Measurements from ENCODE around the gene CRISPLD2. TPM values are rescaled to one million over a fixed set of nuclear protein-coding genes. Genes with fewer than 3 reads are reported as not detected.

Gene CRISPLD2
- total RNA-seq, 1 experiment from 2014 or later: 9.4 TPM

GRCh38 chr16:84807776-84808175 lies 12.0 kb upstream of the CRISPLD2 start (continued):
- TF ChIP-seq, protein P1, sequence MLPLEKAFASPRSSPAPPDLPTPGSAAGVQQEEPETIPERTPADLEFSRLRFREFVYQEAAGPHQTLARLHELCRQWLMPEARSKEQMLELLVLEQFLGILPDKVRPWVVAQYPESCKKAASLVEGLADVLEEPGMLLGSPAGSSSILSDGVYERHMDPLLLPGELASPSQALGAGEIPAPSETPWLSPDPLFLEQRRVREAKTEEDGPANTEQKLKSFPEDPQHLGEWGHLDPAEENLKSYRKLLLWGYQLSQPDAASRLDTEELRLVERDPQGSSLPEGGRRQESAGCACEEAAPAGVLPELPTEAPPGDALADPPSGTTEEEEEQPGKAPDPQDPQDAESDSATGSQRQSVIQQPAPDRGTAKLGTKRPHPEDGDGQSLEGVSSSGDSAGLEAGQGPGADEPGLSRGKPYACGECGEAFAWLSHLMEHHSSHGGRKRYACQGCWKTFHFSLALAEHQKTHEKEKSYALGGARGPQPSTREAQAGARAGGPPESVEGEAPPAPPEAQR (CRISPR knock-in tag; IDR thresholded peaks at IDR 0.05): no peak

- ATAC-seq: no peak
- H3K4me3 Mint-ChIP-seq: no peak overlapping the region
- POLR2A ChIA-PET: no interaction called here
Measured at GRCh38 chr16:84808826-84809225, 11.0 kb upstream of the CRISPLD2 start.

GRCh38 chr16:84810518-84811273 lies 9.1 kb upstream of the CRISPLD2 start:
- no peak overlapping the region for H3K27ac Mint-ChIP-seq
- peaks cover 12% of the 10 kb centered on the region for H3K9me3 Mint-ChIP-seq
- ChIA-PET CTCF (no interaction called here), POLR2A (no interaction called here)
- peaks cover 6% of the 10 kb centered on the region for H3K27me3 Mint-ChIP-seq (ENCODE audit: low read depth)
- no peak for DNase-seq (ENCODE audit: low spot score)
- no peak for ATAC-seq
- no peaks in the 10 kb centered on the region for H3K36me3 Mint-ChIP-seq
- H3K4me3 Mint-ChIP-seq: no peak overlapping the region
- no peaks in the 10 kb centered on the region for H3K4me1 Mint-ChIP-seq
- TF ChIP-seq FOXP1 (CRISPR knock-in tag; IDR thresholded peaks at IDR 0.05; ENCODE audit: borderline replicate concordance) (no peak), ZNF138 (CRISPR knock-in tag; conservative IDR thresholded peaks at IDR 0.05) (no peak), CREB1 (CRISPR knock-in tag; IDR thresholded peaks at IDR 0.05) (no peak), ELF4 (CRISPR knock-in tag; IDR thresholded peaks at IDR 0.05; ENCODE audit: low read depth) (no peak), ZNF219 (CRISPR knock-in tag; IDR thresholded peaks at IDR 0.05; ENCODE audit: borderline replicate concordance) (no peak), NR1H2 (CRISPR knock-in tag; IDR thresholded peaks at IDR 0.05) (no peak), AR (CRISPR knock-in tag; IDR thresholded peaks at IDR 0.05) (no peak), ZNF416 (CRISPR knock-in tag; IDR thresholded peaks at IDR 0.05) (no peak), AFF4 (CRISPR knock-in tag; IDR thresholded peaks at IDR 0.05; ENCODE audit: borderline replicate concordance) (no peak), NR2C2 (CRISPR knock-in tag; IDR thresholded peaks at IDR 0.05) (no peak)
- TF ChIP-seq, protein P2, sequence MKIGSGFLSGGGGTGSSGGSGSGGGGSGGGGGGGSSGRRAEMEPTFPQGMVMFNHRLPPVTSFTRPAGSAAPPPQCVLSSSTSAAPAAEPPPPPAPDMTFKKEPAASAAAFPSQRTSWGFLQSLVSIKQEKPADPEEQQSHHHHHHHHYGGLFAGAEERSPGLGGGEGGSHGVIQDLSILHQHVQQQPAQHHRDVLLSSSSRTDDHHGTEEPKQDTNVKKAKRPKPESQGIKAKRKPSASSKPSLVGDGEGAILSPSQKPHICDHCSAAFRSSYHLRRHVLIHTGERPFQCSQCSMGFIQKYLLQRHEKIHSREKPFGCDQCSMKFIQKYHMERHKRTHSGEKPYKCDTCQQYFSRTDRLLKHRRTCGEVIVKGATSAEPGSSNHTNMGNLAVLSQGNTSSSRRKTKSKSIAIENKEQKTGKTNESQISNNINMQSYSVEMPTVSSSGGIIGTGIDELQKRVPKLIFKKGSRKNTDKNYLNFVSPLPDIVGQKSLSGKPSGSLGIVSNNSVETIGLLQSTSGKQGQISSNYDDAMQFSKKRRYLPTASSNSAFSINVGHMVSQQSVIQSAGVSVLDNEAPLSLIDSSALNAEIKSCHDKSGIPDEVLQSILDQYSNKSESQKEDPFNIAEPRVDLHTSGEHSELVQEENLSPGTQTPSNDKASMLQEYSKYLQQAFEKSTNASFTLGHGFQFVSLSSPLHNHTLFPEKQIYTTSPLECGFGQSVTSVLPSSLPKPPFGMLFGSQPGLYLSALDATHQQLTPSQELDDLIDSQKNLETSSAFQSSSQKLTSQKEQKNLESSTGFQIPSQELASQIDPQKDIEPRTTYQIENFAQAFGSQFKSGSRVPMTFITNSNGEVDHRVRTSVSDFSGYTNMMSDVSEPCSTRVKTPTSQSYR (CRISPR knock-in tag; IDR thresholded peaks at IDR 0.05): no peak
- TF ChIP-seq, protein P3, sequence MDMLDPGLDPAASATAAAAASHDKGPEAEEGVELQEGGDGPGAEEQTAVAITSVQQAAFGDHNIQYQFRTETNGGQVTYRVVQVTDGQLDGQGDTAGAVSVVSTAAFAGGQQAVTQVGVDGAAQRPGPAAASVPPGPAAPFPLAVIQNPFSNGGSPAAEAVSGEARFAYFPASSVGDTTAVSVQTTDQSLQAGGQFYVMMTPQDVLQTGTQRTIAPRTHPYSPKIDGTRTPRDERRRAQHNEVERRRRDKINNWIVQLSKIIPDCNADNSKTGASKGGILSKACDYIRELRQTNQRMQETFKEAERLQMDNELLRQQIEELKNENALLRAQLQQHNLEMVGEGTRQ (CRISPR knock-in tag; IDR thresholded peaks at IDR 0.05): no peak
- TF ChIP-seq, protein P4, sequence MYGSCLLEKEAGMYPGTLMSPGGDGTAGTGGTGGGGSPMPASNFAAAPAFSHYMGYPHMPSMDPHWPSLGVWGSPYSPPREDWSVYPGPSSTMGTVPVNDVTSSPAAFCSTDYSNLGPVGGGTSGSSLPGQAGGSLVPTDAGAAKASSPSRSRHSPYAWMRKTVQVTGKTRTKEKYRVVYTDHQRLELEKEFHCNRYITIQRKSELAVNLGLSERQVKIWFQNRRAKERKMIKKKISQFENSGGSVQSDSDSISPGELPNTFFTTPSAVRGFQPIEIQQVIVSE (CRISPR knock-in tag; IDR thresholded peaks at IDR 0.05; ENCODE audit: borderline replicate concordance): no peak
- TF ChIP-seq, protein P5, sequence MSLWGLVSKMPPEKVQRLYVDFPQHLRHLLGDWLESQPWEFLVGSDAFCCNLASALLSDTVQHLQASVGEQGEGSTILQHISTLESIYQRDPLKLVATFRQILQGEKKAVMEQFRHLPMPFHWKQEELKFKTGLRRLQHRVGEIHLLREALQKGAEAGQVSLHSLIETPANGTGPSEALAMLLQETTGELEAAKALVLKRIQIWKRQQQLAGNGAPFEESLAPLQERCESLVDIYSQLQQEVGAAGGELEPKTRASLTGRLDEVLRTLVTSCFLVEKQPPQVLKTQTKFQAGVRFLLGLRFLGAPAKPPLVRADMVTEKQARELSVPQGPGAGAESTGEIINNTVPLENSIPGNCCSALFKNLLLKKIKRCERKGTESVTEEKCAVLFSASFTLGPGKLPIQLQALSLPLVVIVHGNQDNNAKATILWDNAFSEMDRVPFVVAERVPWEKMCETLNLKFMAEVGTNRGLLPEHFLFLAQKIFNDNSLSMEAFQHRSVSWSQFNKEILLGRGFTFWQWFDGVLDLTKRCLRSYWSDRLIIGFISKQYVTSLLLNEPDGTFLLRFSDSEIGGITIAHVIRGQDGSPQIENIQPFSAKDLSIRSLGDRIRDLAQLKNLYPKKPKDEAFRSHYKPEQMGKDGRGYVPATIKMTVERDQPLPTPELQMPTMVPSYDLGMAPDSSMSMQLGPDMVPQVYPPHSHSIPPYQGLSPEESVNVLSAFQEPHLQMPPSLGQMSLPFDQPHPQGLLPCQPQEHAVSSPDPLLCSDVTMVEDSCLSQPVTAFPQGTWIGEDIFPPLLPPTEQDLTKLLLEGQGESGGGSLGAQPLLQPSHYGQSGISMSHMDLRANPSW (CRISPR knock-in tag; conservative IDR thresholded peaks at IDR 0.05; ENCODE audit: low read depth): no peak

More at GRCh38 chr16:84808826-84809225, 11.0 kb upstream of the CRISPLD2 start:
- no peak for TF ChIP-seq TEAD1 (CRISPR knock-in tag; IDR thresholded peaks at IDR 0.05)
- Mint-ChIP-seq H3K4me1 (no peaks in the 10 kb centered on the region), H3K27me3 (ENCODE audit: low read depth) (peaks cover 5% of the 10 kb centered on the region), H3K9me3 (peaks cover 11% of the 10 kb centered on the region), H3K27ac (no peak overlapping the region), H3K36me3 (no peaks in the 10 kb centered on the region)
- DNase-seq (ENCODE audit: low spot score): no peak
- CTCF ChIA-PET: no interaction called here

Data from WTC11 (cell line).